K562 (cell line): ENCODE measurements around the gene ZKSCAN1. TPM values are rescaled to one million over a fixed set of nuclear protein-coding genes. Genes with fewer than 3 reads are reported as not detected.

Source experiments
- ATAC-seq: fragments of 200-7000 bp; cut with Tn5 transposase; 3 replicates; pipeline ENCODE4 v1.9.1; 2020; ENCODE audit warnings: moderate library complexity
- BruUV-seq: library from RNA; stranded (reverse); fragments of 400-500 nt; replicated peaks from 2 replicates; lab custom pipeline; 2021; lab: Mats Ljungman, UMichigan
- CTCF ChIA-PET: fragments of 300-600 bp; formaldehyde crosslinking; extraction: SDS; loops from one replicate; lab custom pipeline; 2021; ENCODE audit warnings: low intra/inter-chr PET ratio; lab: Yijun Ruan, JAX
- POLR2A ChIA-PET: fragments of 300-600, 350-650 bp; sonication (Branson Sonifier 250); formaldehyde crosslinking; extraction: SDS; loops from one replicate; lab custom pipeline; 2021; ENCODE audit warnings: antibody characterized with exemption, inconsistent platforms; lab: Yijun Ruan, JAX
- DNase-seq, 4 experiments: peaks; one replicate each; pipeline versions ENCODE4 v3.0.0 to v3.0.0-alpha.2; 2011 to 2018; ENCODE audit warnings: low spot score in 3 of 4, mixed read lengths in 3 of 4; ENCODE audit errors: extremely low read depth in 1 of 4
- FAIRE-seq: peaks from 2 replicates; lab custom pipeline; 2011; peaks lifted over from hg19 to GRCh38; lab: Jason Lieb, UNC
- H2AFZ ChIP-seq: 2 replicates; pipeline ENCODE4 v1.6.0; 2011; ENCODE audit warnings: low read depth, low read length, control low read depth, inconsistent platforms
- H3K27ac ChIP-seq: fragments of 200-600 bp; 3 replicates; pipeline ENCODE4 v1.8.0; 2011; ENCODE audit warnings: low read depth, mild to moderate bottlenecking, control low read depth, inconsistent platforms, low read length, moderate library complexity, mixed read lengths; ENCODE audit errors: extremely low read depth
- H3K27me3 ChIP-seq, 2 experiments: fragments of 300-600 bp in 1 of 2; 2 replicates in 1 of 2; 3 replicates in 1 of 2; pipeline versions ENCODE4 v1.6.0 to v1.8.0; 2011; ENCODE audit warnings: inconsistent platforms in 2 of 2, low read length in 2 of 2, mild to moderate bottlenecking in 1 of 2, mixed read lengths in 1 of 2, moderate library complexity in 1 of 2; ENCODE audit not compliant: control insufficient read depth in 2 of 2, insufficient read depth in 2 of 2
- H3K36me3 ChIP-seq: fragments of 300-600 bp; 3 replicates; pipeline ENCODE4 v1.8.0; 2011; ENCODE audit warnings: mild to moderate bottlenecking, low read length, inconsistent platforms; ENCODE audit not compliant: control insufficient read depth, insufficient read depth
- H3K4me1 ChIP-seq, 2 experiments: fragments of 200-600 bp in 1 of 2; replicated peaks in 1 of 2; 2 replicates in 1 of 2; 3 replicates in 1 of 2; pipeline versions ENCODE4 v1.5.1 to v1.8.0; 2011; ENCODE audit warnings: inconsistent platforms in 2 of 2, low read length in 2 of 2, mild to moderate bottlenecking in 1 of 2, mixed read lengths in 1 of 2, moderate library complexity in 1 of 2; ENCODE audit not compliant: control insufficient read depth in 2 of 2, insufficient read depth in 2 of 2
- H3K4me2 ChIP-seq: 2 replicates; pipeline ENCODE4 v1.6.1; 2011; ENCODE audit warnings: low read length, control low read depth, inconsistent platforms, mixed read lengths; ENCODE audit not compliant: insufficient read depth
- H3K4me3 ChIP-seq: fragments of 200-600 bp; sonication (generic), shearing (Covaris generic); 2 replicates; pipeline ENCODE4 v1.5.1; 2016; ENCODE audit warnings: control low read depth, inconsistent platforms
- H3K79me2 ChIP-seq: fragments of 200-600 bp; 3 replicates; pipeline ENCODE4 v1.8.0; 2011; ENCODE audit warnings: low read length, inconsistent platforms; ENCODE audit not compliant: control insufficient read depth, insufficient read depth
- H3K9ac ChIP-seq, 2 experiments: 2 replicates each; pipeline versions ENCODE4 v1.6.0 to v1.6.1; 2011; ENCODE audit warnings: low read depth in 2 of 2, low read length in 2 of 2, control low read depth in 1 of 2, inconsistent platforms in 1 of 2, mild to moderate bottlenecking in 1 of 2, mixed read lengths in 1 of 2; ENCODE audit not compliant: insufficient read depth in 1 of 2
- H3K9me1 ChIP-seq: one replicate; pipeline ENCODE4 v1.6.0; 2011; ENCODE audit warnings: inconsistent platforms, mild to moderate bottlenecking, low read length, moderate library complexity; ENCODE audit not compliant: control insufficient read depth, insufficient read depth
- H3K9me3 ChIP-seq: replicated peaks from 2 replicates; pipeline ENCODE4 v1.5.1; 2011; ENCODE audit warnings: low read depth, low read length, inconsistent platforms; ENCODE audit not compliant: control insufficient read depth, insufficient read depth
- H4K20me1 ChIP-seq: replicated peaks from 2 replicates; pipeline ENCODE4 v1.6.1; 2011; ENCODE audit warnings: low read length, inconsistent platforms, mixed read lengths; ENCODE audit not compliant: control insufficient read depth, insufficient read depth
- FOXK1 ChIP-seq: sonication (generic); formaldehyde crosslinking; IDR thresholded peaks from 2 replicates; pipeline ENCODE4 v1.8.0; 2022; ENCODE audit warnings: missing genetic modification reagents, mild to moderate bottlenecking, borderline replicate concordance
- YBX1 ChIP-seq: fragments of 450-650 bp; IDR thresholded peaks from 2 replicates; pipeline ENCODE4 v1.7.1; 2016; ENCODE audit warnings: mild to moderate bottlenecking
- ZBTB40 ChIP-seq, 2 experiments: fragments of 450-650 bp in 1 of 2; sonication (generic) in 1 of 2; formaldehyde crosslinking in 1 of 2; IDR thresholded peaks; 2 replicates each; pipeline versions ENCODE4 v1.7.1 to v1.9.0; 2016 to 2022; ENCODE audit warnings: inconsistent platforms in 1 of 2, mild to moderate bottlenecking in 1 of 2, missing genetic modification reagents in 1 of 2
- ZC3H4 ChIP-seq: sonication (generic); formaldehyde crosslinking; IDR thresholded peaks from 2 replicates; pipeline ENCODE4 v1.9.0; 2021; ENCODE audit warnings: missing genetic modification reagents, borderline replicate concordance
- WGBS: fragments of 100-300 bp; shearing (Covaris generic); methylation state at CpG from one replicate; pipeline ENCODE4 v1.1.6; 2016; ENCODE audit warnings: low coverage, mixed read lengths; ENCODE audit not compliant: insufficient coverage; ENCODE audit errors: missing lambda C conversion rate; 5-methylcytosine and 5-hydroxymethylcytosine counted together
- in situ Hi-C: fragments of 300-500 bp; cut with MboI; formaldehyde crosslinking; loops from 4 replicates; pipeline ENCODE4 v1.15.0; 2018; ENCODE audit warnings: inconsistent platforms, mixed read lengths
- intact Hi-C: fragments of 100-400 bp; cut with micrococcal nuclease; formaldehyde crosslinking; loops from 2 replicates; pipeline ENCODE4 v1.14.2; 2022
- polyA plus RNA-seq, 8 experiments: library from polyadenylated mRNA; depleted of rRNA in 4 of 8; stranded (reverse) in 5 of 8; unstranded in 3 of 8; fragments of >200 nt; fragmentation: Nextera tagmentation in 2 of 8; fragmentation: Illumina TruSeq in 1 of 8; extraction: Ambion mirVana in 2 of 8; extraction: Trizol in 1 of 8; gene quantifications; 2 replicates each; pipeline versions ENCODE4 v1.2.1 to v1.2.3, GENCODE V29; 2011 to 2014; ENCODE audit warnings: inconsistent platforms in 1 of 8, missing spikeins in 1 of 8
- total RNA-seq, 7 experiments: library from RNA; depleted of rRNA in 6 of 7; stranded (reverse); fragments of >200 nt in 6 of 7; fragmentation: Illumina TruSeq in 2 of 7; extraction: Trizol in 2 of 7; gene quantifications; 2 replicates each; pipeline versions ENCODE4 v1.2.1 to v1.2.3, GENCODE V29; 2011 to 2021; ENCODE audit warnings: low replicate concordance in 1 of 7

ZKSCAN1 gene
- total and polyA plus RNA-seq, 9 of the 15 experiments (the other 6 are each of a cell fraction or from before 2014, with no cell fraction given): 5.3 to 43.0 (median 23.2) TPM

- Histone ChIP-seq H4K20me1 (no peaks in the 10 kb centered on the region), H3K27ac (no peak overlapping the region), H3K27me3 (no peaks in the 10 kb centered on the region), H2AFZ (no peak overlapping the region), H3K79me2 (no peaks in the 10 kb centered on the region), H3K4me1 (peaks cover 5 to 19% of the 10 kb centered on the region in 2 experiments; a peak in 3 of 5 replicates), H3K9ac (no peak overlapping the region), H3K4me3 (no peak overlapping the region), H3K9me1 (no peaks in the 10 kb centered on the region), H3K36me3 (peaks cover 47% of the 10 kb centered on the region), H3K4me2 (no peak overlapping the region), H3K9me3 (no peaks in the 10 kb centered on the region; the same call in 1 of the 2 replicates)
- in situ Hi-C loops: no loop called here
- ATAC-seq: no peak
- no peak for FAIRE-seq
- POLR2A ChIA-PET: interaction anchor here (0.6 to 4.6 kb wide), 10 partner anchors 10 to 733 kb away, joined by 3 to 32 read pairs (median 4); partner anchors contain the start of genes MCM7 and ZSCAN21
- CTCF ChIA-PET: no interaction called here
- no peak for TF ChIP-seq ZC3H4 (CRISPR knock-in tag)
- TF ChIP-seq FOXK1 (CRISPR knock-in tag): no peak
- no peak for TF ChIP-seq ZBTB40 (IDR thresholded peaks at IDR 0.05)
- TF ChIP-seq ZBTB40 (CRISPR knock-in tag; IDR thresholded peaks at IDR 0.05): no peak
- TF ChIP-seq YBX1: no peak
- intact Hi-C loops: no loop called here
- no peak for DNase-seq
- 87% methylated on average over 4 of the region's 4 CpGs for WGBS
- BruUV-seq: no TSS peak
These were observed 48.0 kb downstream of the ZKSCAN1 start for GRCh38 chr7:100063376-100063775.
